Transverse colon (tissue), 4 donors: ENCODE measurements around the gene GNAT3. TPM values are rescaled to one million over a fixed set of nuclear protein-coding genes. Genes with fewer than 3 reads are reported as not detected.

ENCODE experiments used
- DNase-seq: peaks from one replicate; pipeline ENCODE4 v3.0.0-alpha.2; 2019
- H3K27ac ChIP-seq, 4 donors: fragments of 200-600 bp; sonication (generic); 2 replicates each; pipeline ENCODE4 v1.5.1; 2016 to 2018; ENCODE audit warnings: inconsistent platforms in 4 of 4
- H3K27me3 ChIP-seq: fragments of 200-600 bp; sonication (generic); 2 replicates; pipeline ENCODE4 v1.5.1; 2017; ENCODE audit warnings: inconsistent platforms
- H3K36me3 ChIP-seq, 4 donors: fragments of 200-600 bp; sonication (generic); 2 replicates each; pipeline ENCODE4 v1.5.1; 2017 to 2019; ENCODE audit warnings: inconsistent platforms in 4 of 4
- H3K4me1 ChIP-seq, 4 donors: fragments of 200-600 bp; sonication (generic); 2 replicates each; pipeline ENCODE4 v1.5.1; 2017 to 2020; ENCODE audit warnings: inconsistent platforms in 4 of 4
- H3K4me3 ChIP-seq, 4 donors: fragments of 200-600 bp; sonication (generic); 1 replicate in 1 of 4; 2 replicates in 3 of 4; pipeline versions ENCODE4 v1.5.1 to v1.6.1; 2017 to 2019; ENCODE audit warnings: inconsistent platforms in 4 of 4
- H3K9me3 ChIP-seq, 2 donors: fragments of 200-600 bp; sonication (generic); 2 replicates each; pipeline ENCODE4 v1.5.1; 2017 to 2019; ENCODE audit warnings: inconsistent platforms in 2 of 2
- CTCF ChIP-seq, 5 experiments: fragments of 200-600 bp in 3 of 5; fragments of 450-650 bp in 2 of 5; sonication (generic) in 3 of 5; IDR thresholded peaks; 1 replicate in 2 of 5; 2 replicates in 3 of 5; pipeline ENCODE4 v1.5.1; 2016 to 2017; ENCODE audit warnings: antibody characterized with exemption in 5 of 5, inconsistent platforms in 3 of 5, mild to moderate bottlenecking in 2 of 5, moderate library complexity in 1 of 5
- EP300 ChIP-seq: sonication (generic); formaldehyde crosslinking; IDR thresholded peaks from one replicate; pipeline ENCODE4 v1.6.1; 2017; ENCODE audit warnings: antibody characterized with exemption, low read depth
- POLR2A ChIP-seq: fragments of 450-650 bp; IDR thresholded peaks from one replicate; pipeline ENCODE4 v1.6.1; 2016; ENCODE audit warnings: antibody characterized with exemption, mild to moderate bottlenecking, moderate library complexity
- POLR2AphosphoS5 ChIP-seq, 3 donors: sonication (generic); formaldehyde crosslinking; IDR thresholded peaks; one replicate each; pipeline ENCODE4 v1.6.1; 2016; ENCODE audit warnings: antibody characterized with exemption in 3 of 3
- WGBS, 2 donors: methylation state at CpG; one replicate each; pipeline ENCODE4 v1.1.5; 2018; ENCODE audit warnings: low coverage in 1 of 2; 5-methylcytosine and 5-hydroxymethylcytosine counted together
- in situ Hi-C, 4 donors: fragments of 200-750 bp; cut with MboI; loops; one replicate each; pipeline versions ENCODE4 v1.15.0 to v1.15.1; 2017; ENCODE audit warnings: low sequenced_read_pairs in 3 of 4, low pct_ligation_motif_present in 1 of 4, low pct_unique_long_range_greater_than_20kb in 1 of 4
- intact Hi-C: fragments of 100-400 bp; cut with DNase I; formaldehyde crosslinking; loops from one replicate; pipeline ENCODE4 v1.15.1; 2023; ENCODE audit warnings: low total_unique reads
- total RNA-seq, 4 donors: library from RNA; depleted of rRNA; stranded (reverse); fragments of >200 nt; gene quantifications; one replicate each; pipeline ENCODE4 v1.1.0, GENCODE V29; 2016

Gene GNAT3
- total RNA-seq, 4 donors from 2014 or later: not detected

GRCh38 chr7:80536426-80536825, 24.6 kb upstream of the GNAT3 start:
- Histone ChIP-seq H3K4me1 (no peaks in the 10 kb centered on the region), H3K36me3 (no peaks in the 10 kb centered on the region), H3K9me3 (no peaks in the 10 kb centered on the region), H3K4me3 (no peak overlapping the region), H3K27me3 (no peaks in the 10 kb centered on the region), H3K27ac (no peak overlapping the region)
- WGBS, 2 donors: 72 to 88% methylated on average over 2 of the region's 2 CpGs
- no peak for DNase-seq
- in situ Hi-C loops: no loop called here
- intact Hi-C loops: no loop called here
- no peak for TF ChIP-seq EP300

GRCh38 chr7:80533287-80533686, 21.4 kb upstream of the GNAT3 start:
- Histone ChIP-seq H3K27ac (no peak overlapping the region), H3K4me1 (no peaks in the 10 kb centered on the region), H3K36me3 (no peaks in the 10 kb centered on the region), H3K4me3 (no peak overlapping the region), H3K27me3 (no peaks in the 10 kb centered on the region), H3K9me3 (no peaks in the 10 kb centered on the region)
- intact Hi-C loops (no loop called here), in situ Hi-C loops (no loop called here)
- 25 to 29% methylated on average over 1 of the region's 1 CpG for WGBS, 2 donors
- DNase-seq: no peak
- no peak for TF ChIP-seq POLR2AphosphoS5 (IDR thresholded peaks at IDR 0.05)
- no peak for TF ChIP-seq EP300
- no peak for TF ChIP-seq CTCF (IDR thresholded peaks at IDR 0.05)
- TF ChIP-seq POLR2A: no peak

GRCh38 chr7:80532153-80532552, 20.3 kb upstream of the GNAT3 start:
- H3K36me3 ChIP-seq: no peaks in the 10 kb centered on the region
- no peaks in the 10 kb centered on the region for H3K4me1 ChIP-seq
- no peaks in the 10 kb centered on the region for H3K9me3 ChIP-seq
- WGBS, 2 donors: 87% methylated on average over 3 of the region's 3 CpGs; no CpG with 5 or more reads in 1 of the 2 donors
- TF ChIP-seq POLR2AphosphoS5 (IDR thresholded peaks at IDR 0.05): no peak
- no peak for TF ChIP-seq POLR2A
- TF ChIP-seq EP300: no peak
- no peak for TF ChIP-seq CTCF (IDR thresholded peaks at IDR 0.05)
- DNase-seq: no peak
- no peak overlapping the region for H3K27ac ChIP-seq
- H3K4me3 ChIP-seq: no peak overlapping the region
- in situ Hi-C loops: no loop called here
- H3K27me3 ChIP-seq: no peaks in the 10 kb centered on the region
- intact Hi-C loops: no loop called here

- Histone ChIP-seq H3K4me1 (no peaks in the 10 kb centered on the region), H3K9me3 (no peaks in the 10 kb centered on the region), H3K27me3 (no peaks in the 10 kb centered on the region), H3K4me3 (no peak overlapping the region), H3K27ac (no peak overlapping the region), H3K36me3 (no peaks in the 10 kb centered on the region)
- no peak for TF ChIP-seq EP300
- TF ChIP-seq POLR2A: no peak
- TF ChIP-seq CTCF (IDR thresholded peaks at IDR 0.05): no peak
- no peak for TF ChIP-seq POLR2AphosphoS5 (IDR thresholded peaks at IDR 0.05)
- intact Hi-C loops (no loop called here), in situ Hi-C loops (no loop called here)
- DNase-seq: no peak
- 81 to 83% methylated on average over 1 of the region's 1 CpG for WGBS, 2 donors
Observed at GRCh38 chr7:80530136-80530535, 18.3 kb upstream of the GNAT3 start.

GRCh38 chr7:80529362-80529761, 17.5 kb upstream of the GNAT3 start:
- no peaks in the 10 kb centered on the region for H3K36me3 ChIP-seq
- DNase-seq: no peak
- WGBS, 2 donors: 80 to 88% methylated on average over 3 to 4 of the region's 4 CpGs
- H3K27me3 ChIP-seq: no peaks in the 10 kb centered on the region
- no peak overlapping the region for H3K4me3 ChIP-seq
- H3K4me1 ChIP-seq: no peaks in the 10 kb centered on the region
- TF ChIP-seq POLR2AphosphoS5 (IDR thresholded peaks at IDR 0.05): no peak
- no peak for TF ChIP-seq CTCF (IDR thresholded peaks at IDR 0.05)
- TF ChIP-seq POLR2A: no peak
- no peak for TF ChIP-seq EP300
- intact Hi-C loops (no loop called here), in situ Hi-C loops (no loop called here)
- H3K9me3 ChIP-seq: no peaks in the 10 kb centered on the region
- no peak overlapping the region for H3K27ac ChIP-seq
